ENCODE results near the gene COL18A1.

Gene COL18A1

DNA sequence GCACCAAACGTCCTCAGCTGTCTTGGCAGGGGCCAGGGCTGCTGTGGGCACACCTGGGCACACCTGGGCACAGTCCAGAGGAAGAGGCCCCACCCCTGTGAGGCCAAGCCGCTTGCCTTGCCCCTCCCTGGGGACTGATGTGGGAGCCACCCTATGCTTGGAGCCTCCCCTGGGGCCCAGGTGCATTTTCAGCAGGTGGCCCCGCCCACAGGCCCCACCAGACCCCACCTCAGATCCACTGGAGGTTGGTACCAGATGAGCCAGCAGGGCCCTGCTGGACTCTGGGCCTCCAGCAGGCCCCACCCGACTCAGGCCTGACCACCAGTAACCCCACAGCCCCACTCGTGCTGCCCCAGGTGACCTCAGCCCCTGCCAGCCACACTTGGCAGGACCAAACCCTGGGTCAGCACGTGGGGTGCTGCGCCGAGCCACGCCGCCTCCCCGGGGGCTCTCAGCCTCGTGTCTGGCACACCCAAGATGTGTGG, 128.4 kb downstream of the COL18A1 start:
- TF ChIP-seq, protein P1, sequence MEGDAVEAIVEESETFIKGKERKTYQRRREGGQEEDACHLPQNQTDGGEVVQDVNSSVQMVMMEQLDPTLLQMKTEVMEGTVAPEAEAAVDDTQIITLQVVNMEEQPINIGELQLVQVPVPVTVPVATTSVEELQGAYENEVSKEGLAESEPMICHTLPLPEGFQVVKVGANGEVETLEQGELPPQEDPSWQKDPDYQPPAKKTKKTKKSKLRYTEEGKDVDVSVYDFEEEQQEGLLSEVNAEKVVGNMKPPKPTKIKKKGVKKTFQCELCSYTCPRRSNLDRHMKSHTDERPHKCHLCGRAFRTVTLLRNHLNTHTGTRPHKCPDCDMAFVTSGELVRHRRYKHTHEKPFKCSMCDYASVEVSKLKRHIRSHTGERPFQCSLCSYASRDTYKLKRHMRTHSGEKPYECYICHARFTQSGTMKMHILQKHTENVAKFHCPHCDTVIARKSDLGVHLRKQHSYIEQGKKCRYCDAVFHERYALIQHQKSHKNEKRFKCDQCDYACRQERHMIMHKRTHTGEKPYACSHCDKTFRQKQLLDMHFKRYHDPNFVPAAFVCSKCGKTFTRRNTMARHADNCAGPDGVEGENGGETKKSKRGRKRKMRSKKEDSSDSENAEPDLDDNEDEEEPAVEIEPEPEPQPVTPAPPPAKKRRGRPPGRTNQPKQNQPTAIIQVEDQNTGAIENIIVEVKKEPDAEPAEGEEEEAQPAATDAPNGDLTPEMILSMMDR (conservative IDR thresholded peaks at IDR 0.05; ENCODE audit: low read depth) = no peak
- no peak for DNase-seq (ENCODE audit: low spot score)
- peak overlapping the region; percentile 16; the same call in 1 of the 2 replicates for H3K27ac ChIP-seq
- CTCF ChIA-PET = no interaction called here
- POLR2A ChIA-PET (ENCODE audit: low non-redundant PET) = no interaction called here

GRCh38 chr21:45533846-45534635, 129.1 kb downstream of the COL18A1 start:
- ChIA-PET POLR2A (ENCODE audit: low non-redundant PET) (no interaction called here), CTCF (no interaction called here)
- H3K27ac ChIP-seq = no peak overlapping the region
- no peak for DNase-seq (ENCODE audit: low spot score)
- TF ChIP-seq, protein P1 (conservative IDR thresholded peaks at IDR 0.05; ENCODE audit: low read depth) = no peak

DNA sequence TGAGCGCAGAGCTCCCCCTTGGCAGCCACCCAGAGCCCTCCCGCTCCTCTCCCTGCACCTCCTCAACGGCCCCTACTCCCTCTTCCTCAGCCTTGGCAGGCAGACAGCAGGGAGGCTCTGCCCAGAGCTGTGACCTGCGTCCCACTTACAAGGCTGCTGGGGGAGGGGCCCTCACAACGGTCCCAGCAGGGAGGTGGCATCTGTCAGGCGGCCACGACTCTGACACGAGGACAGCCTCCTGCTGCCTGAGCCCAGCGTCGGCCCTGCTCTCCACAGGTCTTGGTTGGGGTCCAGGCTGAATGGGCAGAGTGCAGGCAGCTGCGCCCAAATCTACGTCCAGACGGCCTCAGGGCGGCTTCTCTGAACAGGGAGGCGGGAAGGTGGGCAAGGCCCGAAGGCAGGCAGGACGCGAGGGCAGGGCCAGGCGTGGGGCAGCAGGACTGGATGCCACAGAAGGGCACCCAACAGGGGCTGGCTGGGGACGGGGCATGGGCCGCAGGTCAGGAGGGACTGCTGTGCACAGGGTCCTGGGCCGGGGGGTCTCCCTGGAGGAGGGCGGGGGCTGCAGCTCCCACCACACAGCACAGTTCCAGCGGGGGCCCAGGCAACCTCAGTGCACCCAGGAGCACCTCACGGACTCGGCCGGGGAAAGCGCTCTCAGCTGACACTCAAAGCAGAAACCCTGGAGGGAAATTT, 129.8 kb downstream of the COL18A1 start:
- TF ChIP-seq, protein P1 (conservative IDR thresholded peaks at IDR 0.05; ENCODE audit: low read depth) = no peak
- H3K27ac ChIP-seq = peak overlapping the region; percentile 26; the same call in 1 of the 2 replicates
- DNase-seq (ENCODE audit: low spot score) = no peak
- CTCF ChIA-PET = interaction anchor here (0.6 kb wide), 1 partner anchor 67 kb away, joined by 3 read pairs; no protein-coding TSS in a partner anchor
- POLR2A ChIA-PET (ENCODE audit: low non-redundant PET) = no interaction called here

DNA sequence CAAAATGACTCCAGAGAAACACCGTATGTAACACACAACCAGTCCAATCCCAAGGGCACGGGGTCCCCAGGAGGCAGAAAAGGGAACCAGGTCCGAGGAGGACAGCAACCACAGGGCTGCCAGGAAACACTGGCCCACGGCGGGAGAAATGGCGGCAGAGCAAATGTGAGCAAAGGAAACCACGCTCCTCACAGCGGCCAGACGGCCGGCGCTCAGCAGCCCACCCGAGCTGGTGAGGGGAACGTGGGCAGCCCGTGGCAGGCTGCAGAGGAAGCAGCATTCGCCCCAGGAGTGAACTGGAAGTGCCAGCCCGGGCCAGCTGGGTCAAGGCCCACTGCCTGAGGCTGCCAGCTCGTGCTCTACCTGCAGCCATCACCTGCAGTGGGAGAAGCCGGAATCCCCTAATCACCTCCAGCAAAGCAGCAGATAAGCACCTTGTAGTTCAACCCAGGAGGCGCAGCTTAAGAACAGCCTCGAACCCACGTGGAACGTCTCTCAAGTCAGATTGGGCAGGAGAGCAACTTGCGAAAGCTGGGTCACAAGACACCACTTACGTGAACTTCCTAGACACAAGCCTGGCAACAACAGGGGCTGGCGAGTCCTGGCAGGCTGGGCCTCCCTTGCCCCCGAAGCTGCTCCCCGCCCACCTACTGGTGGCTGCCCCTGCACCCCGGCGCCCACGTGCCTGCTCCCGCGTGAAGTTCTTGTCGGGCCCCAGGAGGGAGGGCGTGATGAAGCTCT, 130.5 kb downstream of the COL18A1 start:
- TF ChIP-seq, protein P1 (conservative IDR thresholded peaks at IDR 0.05; ENCODE audit: low read depth) = no peak
- DNase-seq (ENCODE audit: low spot score) = no peak
- POLR2A ChIA-PET (ENCODE audit: low non-redundant PET) = no interaction called here
- H3K27ac ChIP-seq = peak overlapping the region; percentile 26
- CTCF ChIA-PET = no interaction called here

DNA sequence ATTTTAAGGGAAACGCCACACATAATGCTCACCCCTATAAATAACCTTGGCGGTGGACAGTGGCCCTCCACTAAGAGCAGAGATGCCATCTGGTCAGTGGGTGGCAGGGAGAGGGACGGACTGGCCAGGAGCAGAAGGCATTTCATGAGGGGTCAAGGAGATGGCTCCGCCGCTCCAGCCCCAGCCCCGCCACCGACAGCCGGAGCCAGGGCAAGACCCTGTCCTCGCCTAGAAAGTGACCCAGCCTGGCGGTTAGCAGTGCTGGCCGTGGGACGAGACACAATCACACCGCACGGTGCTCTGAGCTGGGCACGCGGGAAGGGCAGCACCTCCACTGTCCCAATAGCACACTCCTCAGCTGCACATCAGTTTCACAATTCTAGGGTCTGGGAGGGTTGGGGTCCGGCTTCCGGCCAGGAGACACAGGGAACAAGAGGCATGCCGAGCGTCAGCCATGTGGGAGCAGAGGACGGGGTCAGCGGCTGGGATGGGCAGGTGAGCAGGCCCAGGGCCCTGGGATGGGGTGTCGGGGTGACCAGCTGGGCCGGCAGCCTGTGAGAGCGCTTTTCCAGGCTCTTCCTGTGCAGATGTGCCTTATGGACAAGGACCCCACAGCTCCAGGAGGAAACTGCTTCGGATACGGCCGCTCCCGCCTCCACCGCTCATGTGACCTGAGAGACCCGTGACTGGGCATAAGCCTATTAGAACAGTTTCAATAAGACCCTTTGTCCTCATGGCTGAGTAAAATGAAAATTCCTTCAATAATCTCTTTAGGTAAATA, 131.5 kb downstream of the COL18A1 start:
- CTCF ChIA-PET = no interaction called here
- no peak overlapping the region for H3K27ac ChIP-seq
- TF ChIP-seq, protein P1 (conservative IDR thresholded peaks at IDR 0.05; ENCODE audit: low read depth) = no peak
- no peak for DNase-seq (ENCODE audit: low spot score)
- POLR2A ChIA-PET (ENCODE audit: low non-redundant PET) = no interaction called here

Measured in RWPE1 (cell line).